NCI-H2107 treated with DMSO at 0.1 percent for 48 hours (cell line): ENCODE data around the gene ARMC7.

Source experiments
- DNase-seq: peaks from one replicate; lab custom pipeline; 2025; ENCODE audit not compliant: unreplicated experiment; lab: John Stamatoyannopoulos, UW

ARMC7 gene

DNA sequence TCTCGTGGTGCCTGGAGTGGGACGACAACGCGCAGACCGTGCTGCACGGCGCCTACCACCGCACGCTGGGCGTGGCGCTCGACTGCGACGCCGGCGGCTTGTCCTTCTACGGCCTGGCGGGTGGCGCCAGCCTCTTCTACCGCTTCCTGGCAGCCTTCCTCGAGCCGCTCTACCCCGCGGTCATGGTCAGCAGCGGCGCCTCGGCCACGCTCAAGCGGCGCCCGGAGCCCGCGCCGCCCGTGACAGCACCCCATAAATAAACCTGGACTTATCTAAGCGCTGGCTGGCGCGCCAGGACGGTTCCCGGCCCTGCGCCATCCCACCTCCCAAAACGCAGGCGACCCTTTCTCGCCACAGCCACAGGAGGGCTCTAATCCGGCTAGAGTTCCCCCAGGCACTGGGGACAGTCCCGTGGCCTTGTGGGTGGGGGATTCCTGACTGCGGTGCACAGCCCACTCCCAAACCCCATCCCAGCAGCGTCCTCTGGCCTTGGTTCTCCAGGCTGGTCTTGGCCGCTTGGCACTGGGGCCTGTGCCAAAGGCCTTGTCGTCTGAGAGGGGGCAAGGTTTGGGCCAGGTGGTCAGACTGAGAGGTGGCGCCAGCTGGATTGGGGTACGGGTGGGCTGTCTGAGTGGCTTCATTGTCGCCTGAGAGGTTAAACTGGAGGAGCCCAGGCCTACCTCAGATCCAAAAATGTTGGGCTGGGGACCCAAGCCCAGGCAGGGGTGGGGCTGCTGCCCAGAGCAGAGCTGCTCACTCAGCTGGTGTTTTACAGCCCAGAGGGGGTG lies 32.1 kb upstream of the ARMC7 start:
- DNase-seq: no peak

DNA sequence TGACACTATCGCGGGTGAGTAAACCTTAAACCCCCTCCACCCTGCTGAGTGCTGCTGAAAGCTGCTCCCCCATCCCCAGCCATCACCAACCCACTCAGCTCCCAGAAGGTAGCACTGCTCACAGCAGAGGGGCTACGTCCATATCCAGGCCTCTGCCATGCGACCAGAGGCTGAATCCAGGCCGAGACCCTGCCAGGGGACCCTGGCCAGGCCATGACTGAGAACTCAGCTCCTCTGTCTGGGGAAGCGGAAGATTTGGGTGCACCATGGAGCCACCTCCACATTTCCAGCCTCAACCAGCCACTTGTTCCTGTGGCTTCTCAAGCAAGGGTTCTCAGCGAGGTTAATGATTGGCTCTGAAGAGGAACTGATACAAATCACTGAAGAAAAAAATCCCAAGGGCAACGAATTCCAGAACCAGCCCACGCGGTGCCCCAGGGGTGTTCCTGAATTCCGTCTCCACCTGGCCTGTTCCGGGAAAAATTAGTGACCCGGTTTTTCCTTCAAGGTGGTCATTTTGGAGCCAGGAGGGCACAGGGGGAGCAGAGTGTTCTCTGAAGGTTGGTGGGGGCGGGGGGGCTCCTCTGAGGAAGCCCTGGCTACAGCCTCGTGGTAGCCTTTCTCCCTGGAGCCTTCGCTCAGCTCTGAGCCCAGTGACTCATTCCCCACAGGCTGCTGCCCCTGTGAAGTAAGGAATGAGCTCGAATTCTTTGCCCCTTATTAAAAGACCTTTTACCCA lies 31.3 kb upstream of the ARMC7 start:
- no peak for DNase-seq

DNA sequence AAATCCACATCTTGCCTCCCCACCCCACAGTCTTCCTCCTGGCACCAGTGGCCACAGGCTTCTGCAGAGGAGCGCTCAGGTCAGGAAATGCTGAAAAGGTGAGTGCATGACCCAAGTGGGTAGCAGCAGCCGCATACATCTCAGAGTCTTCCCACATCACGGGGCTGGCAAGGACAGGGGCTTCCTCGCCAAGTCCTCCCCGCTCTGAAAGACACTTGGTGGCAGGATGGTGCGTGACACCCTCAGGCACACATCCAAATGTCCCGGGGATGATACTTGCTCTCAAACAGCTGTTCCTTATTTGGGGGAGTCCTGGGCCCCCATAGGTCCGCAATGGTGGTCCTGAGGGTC lies 30.8 kb upstream of the ARMC7 start:
- no peak for DNase-seq

- no peak for DNase-seq
These were observed 27.9 kb upstream of the ARMC7 start for GRCh38 chr17:75081611-75082540.

DNA sequence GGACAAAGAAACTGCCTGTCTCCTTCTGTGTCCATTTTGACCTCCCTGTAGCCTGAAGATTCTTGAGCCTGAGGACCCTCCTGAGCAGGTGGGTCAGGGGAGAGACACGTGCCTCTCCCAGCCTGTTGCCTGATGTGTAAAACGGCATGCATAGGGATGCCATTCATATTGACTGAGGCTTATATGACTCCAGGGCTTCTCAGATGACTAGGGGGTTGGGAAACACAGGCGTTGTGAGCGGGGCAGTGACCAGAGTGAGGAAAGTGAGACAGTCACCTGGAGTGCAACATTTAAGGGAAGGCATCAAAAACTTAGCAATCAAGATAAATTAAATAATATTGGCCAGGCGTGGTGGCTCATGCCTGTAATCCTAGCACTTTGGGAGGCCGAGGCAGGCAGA lies 27.1 kb upstream of the ARMC7 start:
- no peak for DNase-seq

- DNase-seq: no peak
These were observed 25.6 kb upstream of the ARMC7 start for GRCh38 chr17:75084039-75084660.

DNA sequence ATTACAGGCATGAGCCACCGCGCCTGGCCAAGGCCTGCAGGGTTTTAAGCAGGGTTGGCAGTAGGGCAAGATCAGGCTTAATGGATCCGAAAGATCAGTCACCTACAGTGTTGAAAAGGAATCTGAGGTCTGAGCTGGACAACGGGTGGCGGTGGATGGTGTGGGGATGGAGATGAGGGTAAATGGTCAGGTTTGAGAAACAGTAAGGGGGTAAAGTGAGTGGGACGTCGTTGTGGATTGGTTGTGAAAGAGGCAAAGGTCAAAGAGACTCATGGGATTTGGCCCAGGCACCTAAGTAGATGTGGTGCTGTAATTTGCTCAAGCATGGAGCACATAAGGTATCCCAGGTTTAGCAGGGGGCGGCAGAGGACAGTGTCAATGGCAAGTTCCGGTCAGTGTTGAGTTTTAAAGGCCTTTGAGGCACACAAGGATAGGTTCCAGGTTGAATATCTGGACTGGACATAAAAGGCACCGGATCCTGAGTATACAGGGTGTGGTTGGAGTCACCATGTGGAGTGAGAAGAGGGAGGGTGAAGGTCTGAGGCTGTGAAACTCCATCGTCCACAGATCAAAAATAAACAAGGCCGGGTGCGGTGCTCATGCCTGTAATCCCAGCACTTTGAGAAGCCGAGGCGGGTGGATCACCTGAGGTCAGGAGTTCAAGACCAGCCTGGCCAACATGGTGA lies 23.1 kb upstream of the ARMC7 start:
- no peak for DNase-seq

DNA sequence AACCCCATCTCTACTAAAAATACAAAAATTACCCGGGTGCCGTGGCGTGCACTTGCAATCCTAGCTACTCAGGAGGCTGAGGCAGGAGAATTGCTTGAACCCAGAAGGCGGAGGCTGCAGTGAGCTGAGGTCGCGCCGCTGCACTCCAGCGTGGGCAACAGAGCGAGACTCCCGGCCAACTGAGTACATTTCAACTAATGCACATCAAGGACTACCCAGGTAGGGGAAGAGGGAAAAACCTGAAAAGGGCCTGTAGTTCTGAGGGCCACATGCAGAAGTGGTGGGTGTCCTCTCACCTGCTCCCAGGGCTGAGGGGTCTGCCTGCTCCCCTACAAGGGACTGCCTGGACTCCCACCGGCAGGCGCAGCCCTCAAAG lies 22.6 kb upstream of the ARMC7 start:
- DNase-seq: no peak

GRCh38 chr17:75087558-75088453 lies 22.0 kb upstream of the ARMC7 start, which contains the start of gene SLC16A5:
TSS of gene SLC16A5 (plus strand) at chr17:75087954. CDS start at chr17:75093637, 5,683 bp downstream.
- no peak for DNase-seq

- DNase-seq: no peak
These were observed 21.0 kb upstream of the ARMC7 start for GRCh38 chr17:75088465-75089417.

DNA sequence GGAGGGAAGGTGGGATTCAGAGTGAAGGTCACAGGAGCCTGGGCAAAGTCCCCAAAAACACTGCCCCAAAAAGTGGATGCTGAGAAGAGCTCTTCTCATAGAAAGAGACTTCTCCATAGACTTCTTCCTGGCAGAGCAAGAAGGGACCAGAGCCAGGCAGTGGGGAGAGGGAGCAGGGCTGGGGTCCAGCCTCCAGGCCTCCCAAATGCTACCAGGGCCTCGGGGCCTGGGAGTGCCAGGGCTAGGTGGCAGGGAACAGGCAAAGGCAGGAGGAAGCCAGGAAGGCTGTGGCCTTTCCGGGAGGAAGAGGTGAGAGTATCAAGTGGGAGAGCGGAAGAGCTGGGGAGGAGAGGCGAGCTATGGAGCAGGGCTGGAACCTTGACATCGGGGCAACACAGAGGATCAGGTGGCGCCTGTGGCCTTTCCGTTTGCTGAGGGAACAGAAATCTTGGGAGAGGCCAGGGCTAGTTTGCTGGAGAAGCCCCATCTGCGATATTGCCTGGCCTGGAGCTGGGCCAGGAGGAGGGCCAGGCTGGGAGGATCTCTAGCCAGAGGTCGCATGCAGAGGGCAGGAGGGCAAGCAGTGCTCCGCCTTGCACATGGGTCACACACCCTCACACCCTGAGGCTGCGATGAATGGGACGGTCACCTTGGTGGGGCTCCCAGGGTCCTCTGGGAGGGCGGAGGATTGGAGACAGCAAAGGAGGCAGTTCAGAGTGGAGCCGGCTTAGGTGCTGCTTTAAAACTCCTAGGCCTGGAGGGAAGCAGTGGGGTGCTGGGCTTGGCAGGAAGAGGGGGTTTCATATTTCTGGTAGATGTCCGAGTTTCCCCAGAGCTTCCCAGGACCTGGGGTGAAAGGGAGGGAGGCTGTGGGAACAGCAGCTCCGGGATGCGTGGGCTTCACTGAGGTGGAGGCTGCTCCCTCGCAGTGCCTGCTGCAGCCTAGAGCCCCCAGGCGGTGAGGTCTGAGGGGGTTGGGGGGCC lies 18.6 kb upstream of the ARMC7 start:
- no peak for DNase-seq

- DNase-seq: no peak
These were observed 17.9 kb upstream of the ARMC7 start for GRCh38 chr17:75091855-75092327.

GRCh38 chr17:75093548-75094158 lies 16.1 kb upstream of the ARMC7 start:
- no peak for DNase-seq

GRCh38 chr17:75094871-75095399 lies 14.8 kb upstream of the ARMC7 start:
- no peak for DNase-seq

DNA sequence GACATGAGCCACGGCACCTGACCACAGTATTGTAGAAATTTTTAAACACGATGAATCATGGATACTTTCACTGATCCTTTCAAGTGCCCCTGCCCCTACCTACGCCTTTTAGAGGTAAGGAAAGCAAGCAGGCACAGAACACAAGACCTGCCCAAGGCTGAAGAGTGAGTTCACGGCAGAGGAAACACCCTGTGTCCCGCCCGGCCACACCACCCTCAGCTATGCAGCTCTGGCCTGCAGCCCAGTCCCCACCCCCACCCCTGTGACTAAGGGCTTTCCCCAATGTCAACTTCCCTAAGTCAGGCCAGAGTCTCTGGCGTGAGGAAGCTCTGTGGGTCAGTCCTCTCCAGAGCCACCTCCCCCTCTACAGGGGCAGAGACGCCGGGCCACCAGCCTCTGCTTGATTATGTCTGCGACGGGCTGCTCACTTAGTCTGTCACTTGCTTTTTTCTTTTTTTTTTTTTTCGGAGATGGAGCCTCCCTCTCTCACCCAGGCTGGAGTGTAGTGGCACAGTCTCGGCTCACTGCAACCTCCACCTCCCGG lies 13.6 kb upstream of the ARMC7 start:
- no peak for DNase-seq

DNA sequence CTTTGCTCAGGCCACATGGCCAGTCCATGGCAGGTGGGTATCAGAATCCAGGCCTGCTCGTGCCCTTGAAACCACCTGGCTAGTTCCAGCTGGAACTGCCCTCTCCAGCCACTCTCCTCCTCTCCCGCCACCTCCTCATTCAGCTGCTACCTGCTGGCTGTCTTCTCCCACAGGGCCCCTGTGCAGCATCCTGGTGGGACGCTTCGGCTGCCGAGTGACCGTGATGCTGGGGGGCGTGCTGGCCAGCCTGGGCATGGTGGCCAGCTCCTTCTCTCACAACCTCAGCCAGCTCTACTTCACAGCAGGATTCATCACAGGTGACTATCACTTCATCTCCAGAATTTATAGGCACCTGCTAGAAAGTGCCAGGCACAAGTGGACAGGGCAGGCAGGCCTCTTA lies 11.9 kb upstream of the ARMC7 start:
- DNase-seq: no peak
